A673 (cell line): Measurements from ENCODE around the gene OR2M7. TPM values are rescaled to one million over a fixed set of nuclear protein-coding genes. Genes with fewer than 3 reads are reported as not detected.

ENCODE experiments used
- BruUV-seq: library from RNA; stranded (reverse); fragments of 400-500 nt; replicated peaks from 2 replicates; lab custom pipeline; 2021; lab: Mats Ljungman, UMichigan
- CTCF ChIA-PET: fragments of 300-600 bp; sonication (Branson Sonifier 250); formaldehyde crosslinking; loops from one replicate; lab custom pipeline; 2022; ENCODE audit warnings: antibody characterized with exemption; lab: Charles Lee
- POLR2A ChIA-PET: fragments of 300-600 bp; sonication (Branson Sonifier 250); formaldehyde crosslinking; loops from one replicate; lab custom pipeline; 2022; ENCODE audit warnings: antibody characterized with exemption; ENCODE audit not compliant: low non-redundant PET; lab: Charles Lee
- DNase-seq: peaks from one replicate; pipeline ENCODE4 v3.0.0-alpha.2; 2015; ENCODE audit warnings: low spot score
- H3K27ac ChIP-seq: fragments of 200-600 bp; sonication (generic); 2 replicates; pipeline ENCODE4 v1.5.1; 2016; ENCODE audit warnings: mixed run types, low read depth, mild to moderate bottlenecking, mixed read lengths, antibody characterized with exemption, low read length; ENCODE audit not compliant: poor library complexity, severe bottlenecking
- H3K27me3 ChIP-seq: fragments of 200-600 bp; sonication (generic); replicated peaks from 2 replicates; pipeline ENCODE4 v1.6.1; 2017; ENCODE audit warnings: mixed run types, low read depth, mild to moderate bottlenecking, mixed read lengths, antibody characterized with exemption, low read length; ENCODE audit not compliant: insufficient read depth, poor library complexity
- H3K36me3 ChIP-seq: fragments of 200-600 bp; sonication (generic); 2 replicates; pipeline ENCODE4 v1.6.1; 2016; ENCODE audit warnings: mixed run types, mild to moderate bottlenecking, mixed read lengths, antibody characterized with exemption, low read length; ENCODE audit not compliant: insufficient read depth, poor library complexity, severe bottlenecking
- H3K4me1 ChIP-seq: fragments of 200-600 bp; sonication (generic); 2 replicates; pipeline ENCODE4 v1.6.1; 2017; ENCODE audit warnings: mixed run types, mild to moderate bottlenecking, mixed read lengths, antibody characterized with exemption, low read length; ENCODE audit not compliant: insufficient read depth, poor library complexity, severe bottlenecking
- H3K4me3 ChIP-seq: fragments of 200-600 bp; sonication (generic); 2 replicates; pipeline ENCODE4 v1.5.1; 2016; ENCODE audit warnings: low read depth, mixed run types, mild to moderate bottlenecking, mixed read lengths, low read length; ENCODE audit not compliant: poor library complexity, severe bottlenecking
- H3K9me3 ChIP-seq: fragments of 200-600 bp; sonication (generic); 2 replicates; pipeline ENCODE4 v1.6.1; 2016; ENCODE audit warnings: mixed run types, low read depth, mild to moderate bottlenecking, mixed read lengths, antibody characterized with exemption, low read length; ENCODE audit not compliant: poor library complexity, severe bottlenecking
- EZH2 ChIP-seq: fragments of 200-600 bp; sonication (generic); IDR thresholded peaks from 2 replicates; pipeline ENCODE4 v1.6.1; 2017; ENCODE audit warnings: borderline replicate concordance, low read depth, mild to moderate bottlenecking, mixed read lengths, antibody characterized with exemption, low read length; ENCODE audit not compliant: poor library complexity, severe bottlenecking
- intact Hi-C: fragments of 100-400 bp; cut with micrococcal nuclease; formaldehyde crosslinking; loops from one replicate; pipeline ENCODE4 v1.10.0; 2022; ENCODE audit not compliant: unreplicated experiment
- total RNA-seq: library from RNA; stranded (reverse); gene quantifications from 2 replicates; pipeline ENCODE4 v1.2.3, GENCODE V29; 2021
- TF ChIP-seq, protein P1 (sequence below): fragments of 300-800, 200-600 bp; sonication (generic); conservative IDR thresholded peaks from 2 replicates; pipeline ENCODE4 v1.5.1; 2017; ENCODE audit warnings: low read depth, mild to moderate bottlenecking, antibody characterized with exemption, low read length, moderate library complexity, mixed read lengths

Gene OR2M7
- total RNA-seq, 1 experiment from 2014 or later = not detected

DNA sequence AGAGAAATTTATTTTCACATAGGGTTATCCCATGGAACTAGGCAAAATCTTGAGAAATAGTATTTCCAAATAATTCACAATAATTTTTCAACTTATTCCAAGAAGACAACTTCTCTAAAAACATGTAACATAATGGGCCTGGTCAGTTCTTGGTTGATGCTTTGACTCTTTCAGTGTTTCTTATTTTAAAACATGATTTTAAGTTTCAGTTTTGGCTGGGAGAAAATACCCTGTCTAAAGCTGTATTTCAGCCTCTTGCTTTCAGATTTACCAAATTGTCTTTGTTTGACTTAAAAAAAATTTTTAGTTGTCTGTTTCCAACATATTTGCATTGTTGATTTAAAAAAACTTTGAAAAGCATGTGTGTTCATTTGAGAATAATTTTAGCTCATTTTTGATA is 42.2 kb upstream of the OR2M7 start:
- H3K4me1 ChIP-seq = no peaks in the 10 kb centered on the region
- intact Hi-C loops = no loop called here
- peaks cover 5% of the 10 kb centered on the region for H3K9me3 ChIP-seq
- TF ChIP-seq, protein P1, sequence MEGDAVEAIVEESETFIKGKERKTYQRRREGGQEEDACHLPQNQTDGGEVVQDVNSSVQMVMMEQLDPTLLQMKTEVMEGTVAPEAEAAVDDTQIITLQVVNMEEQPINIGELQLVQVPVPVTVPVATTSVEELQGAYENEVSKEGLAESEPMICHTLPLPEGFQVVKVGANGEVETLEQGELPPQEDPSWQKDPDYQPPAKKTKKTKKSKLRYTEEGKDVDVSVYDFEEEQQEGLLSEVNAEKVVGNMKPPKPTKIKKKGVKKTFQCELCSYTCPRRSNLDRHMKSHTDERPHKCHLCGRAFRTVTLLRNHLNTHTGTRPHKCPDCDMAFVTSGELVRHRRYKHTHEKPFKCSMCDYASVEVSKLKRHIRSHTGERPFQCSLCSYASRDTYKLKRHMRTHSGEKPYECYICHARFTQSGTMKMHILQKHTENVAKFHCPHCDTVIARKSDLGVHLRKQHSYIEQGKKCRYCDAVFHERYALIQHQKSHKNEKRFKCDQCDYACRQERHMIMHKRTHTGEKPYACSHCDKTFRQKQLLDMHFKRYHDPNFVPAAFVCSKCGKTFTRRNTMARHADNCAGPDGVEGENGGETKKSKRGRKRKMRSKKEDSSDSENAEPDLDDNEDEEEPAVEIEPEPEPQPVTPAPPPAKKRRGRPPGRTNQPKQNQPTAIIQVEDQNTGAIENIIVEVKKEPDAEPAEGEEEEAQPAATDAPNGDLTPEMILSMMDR = no peak
- TF ChIP-seq EZH2 = no peak
- DNase-seq = no peak
- no peaks in the 10 kb centered on the region for H3K36me3 ChIP-seq
- ChIA-PET POLR2A (no interaction called here), CTCF (no interaction called here)
- H3K27ac ChIP-seq = no peak overlapping the region
- no peaks in the 10 kb centered on the region for H3K27me3 ChIP-seq
- BruUV-seq = no TSS peak
- H3K4me3 ChIP-seq = no peak overlapping the region

DNA sequence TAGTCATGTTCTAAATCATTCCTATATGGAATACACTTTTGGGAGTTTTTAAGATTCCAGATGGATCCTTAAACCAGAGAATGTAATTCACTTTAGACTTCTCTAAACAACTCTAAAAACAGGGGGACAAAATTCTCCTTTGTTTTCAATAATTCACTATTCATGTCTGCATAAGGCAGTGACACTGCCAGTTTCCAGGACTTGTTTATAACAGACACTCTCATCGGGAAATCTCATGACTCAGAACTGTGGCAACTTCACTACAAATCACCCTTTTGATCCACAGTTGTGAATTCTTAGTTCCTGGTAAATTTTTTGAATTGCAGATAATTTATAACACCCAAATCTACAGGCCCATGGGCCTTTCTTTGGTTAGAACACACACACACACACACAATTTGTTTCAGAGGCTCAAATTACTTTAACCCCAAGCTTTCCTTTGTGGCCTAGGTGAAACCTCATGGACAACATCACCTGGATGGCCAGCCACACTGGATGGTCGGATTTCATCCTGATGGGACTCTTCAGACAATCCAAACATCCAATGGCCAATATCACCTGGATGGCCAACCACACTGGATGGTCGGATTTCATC is 36.9 kb upstream of the OR2M7 start, which contains the start of gene OR2T4:
Gene OR2T4 (plus strand): TSS at position 545 of the 595 bp plus-strand sequence. CDS start 0 bp downstream, at position 545.
- no peaks in the 10 kb centered on the region for H3K4me1 ChIP-seq
- H3K36me3 ChIP-seq = no peaks in the 10 kb centered on the region
- no peak within 1 kb of the TSS for H3K4me3 ChIP-seq
- no peak within 1 kb of the TSS for H3K27ac ChIP-seq
- TF ChIP-seq, protein P1 = no peak
- no peak for TF ChIP-seq EZH2
- intact Hi-C loops = no loop called here
- DNase-seq = no peak
- ChIA-PET CTCF (no interaction called here), POLR2A (no interaction called here)
- H3K9me3 ChIP-seq = peaks cover 5% of the 10 kb centered on the region
- BruUV-seq = no TSS peak
- peaks cover 14% of the 10 kb centered on the region for H3K27me3 ChIP-seq

DNA sequence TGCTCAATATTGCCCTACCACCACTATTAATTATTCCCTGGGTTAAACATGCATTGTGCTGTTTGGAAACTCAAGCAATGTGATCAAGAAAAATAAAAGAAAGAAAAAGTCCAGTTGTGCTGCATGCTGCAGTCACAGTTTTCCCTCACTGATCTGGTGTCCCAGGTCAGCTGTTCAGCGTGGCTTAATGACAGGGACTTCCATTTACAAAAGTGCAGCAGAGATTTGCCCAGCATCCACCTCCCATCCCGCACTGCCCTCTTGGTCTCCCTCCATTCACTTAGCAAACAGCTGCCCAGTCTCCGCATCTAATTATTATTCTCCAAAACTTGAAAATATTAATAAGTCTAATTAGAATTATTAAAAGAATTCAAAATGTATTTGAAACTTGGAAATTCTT is 35.0 kb upstream of the OR2M7 start:
- no peaks in the 10 kb centered on the region for H3K4me1 ChIP-seq

More for the DNA sequence above, 35.0 kb upstream of the OR2M7 start:
- BruUV-seq = no TSS peak
- H3K27ac ChIP-seq = no peak overlapping the region
- H3K9me3 ChIP-seq = peaks cover 1% of the 10 kb centered on the region
- no peaks in the 10 kb centered on the region for H3K36me3 ChIP-seq
- no peak for TF ChIP-seq EZH2
- TF ChIP-seq, protein P1 = no peak
- peaks cover 14% of the 10 kb centered on the region for H3K27me3 ChIP-seq
- ChIA-PET CTCF (no interaction called here), POLR2A (no interaction called here)
- no peak overlapping the region for H3K4me3 ChIP-seq
- DNase-seq = no peak
- intact Hi-C loops = no loop called here
